KMS-11 (cell line): Measurements from ENCODE around the gene GRIA2.

Source experiments
- H2AFZ ChIP-seq: fragments of 200-600 bp; sonication (generic); 2 replicates; pipeline ENCODE4 v1.6.1; 2016; ENCODE audit warnings: antibody characterized with exemption, mixed run types, low read depth
- H3K27ac ChIP-seq: fragments of 200-600 bp; sonication (generic); 2 replicates; pipeline ENCODE4 v1.6.1; 2016; ENCODE audit warnings: mild to moderate bottlenecking, mixed run types
- H3K27me3 ChIP-seq: fragments of 200-600 bp; sonication (generic); 2 replicates; pipeline ENCODE4 v1.6.1; 2017; ENCODE audit warnings: mild to moderate bottlenecking, low read depth, mixed run types, moderate library complexity; ENCODE audit not compliant: insufficient read depth
- H3K36me3 ChIP-seq: fragments of 200-600 bp; sonication (generic); 2 replicates; pipeline ENCODE4 v1.6.1; 2017; ENCODE audit warnings: mild to moderate bottlenecking, mixed run types; ENCODE audit not compliant: insufficient read depth
- H3K4me1 ChIP-seq: fragments of 200-600 bp; sonication (generic); 2 replicates; pipeline ENCODE4 v1.6.1; 2016; ENCODE audit warnings: mild to moderate bottlenecking, low read depth, mixed run types; ENCODE audit not compliant: poor library complexity, severe bottlenecking
- H3K4me2 ChIP-seq: fragments of 200-600 bp; sonication (generic); 2 replicates; pipeline ENCODE4 v1.7.0; 2016; ENCODE audit warnings: mild to moderate bottlenecking, mixed run types
- H3K4me3 ChIP-seq: fragments of 200-600 bp; sonication (generic); IDR thresholded peaks from 2 replicates; pipeline ENCODE4 v1.6.1; 2017; ENCODE audit warnings: low read depth, low read length, mixed read lengths; ENCODE audit not compliant: insufficient read depth
- H3K79me2 ChIP-seq: fragments of 200-600 bp; sonication (generic); 2 replicates; pipeline ENCODE4 v1.6.1; 2016; ENCODE audit warnings: low read depth, mixed run types; ENCODE audit not compliant: insufficient read depth
- H3K9ac ChIP-seq: fragments of 200-600 bp; sonication (generic); 2 replicates; pipeline ENCODE4 v1.6.1; 2016; ENCODE audit warnings: mild to moderate bottlenecking, mixed run types
- H4K20me1 ChIP-seq: fragments of 200-600 bp; sonication (generic); 2 replicates; pipeline ENCODE4 v1.6.1; 2016; ENCODE audit warnings: mild to moderate bottlenecking, mixed run types; ENCODE audit not compliant: insufficient read depth
- CTCF ChIP-seq: fragments of 200-600 bp; sonication (generic); conservative IDR thresholded peaks from 2 replicates; pipeline ENCODE4 v1.6.1; 2017; ENCODE audit warnings: low read depth, mild to moderate bottlenecking, antibody characterized with exemption, low read length, moderate library complexity, mixed read lengths

The GRIA2 gene

GRCh38 chr4:157358439-157358838, 137.9 kb downstream of the GRIA2 start:
- no peaks in the 10 kb centered on the region for H3K79me2 ChIP-seq
- no peak overlapping the region for H3K4me3 ChIP-seq
- H3K27ac ChIP-seq, result no peak overlapping the region
- no peaks in the 10 kb centered on the region for H3K4me1 ChIP-seq
- H2AFZ ChIP-seq, result no peak overlapping the region
- H3K9ac ChIP-seq, result no peak overlapping the region
- no peak overlapping the region for H3K4me2 ChIP-seq
- H3K27me3 ChIP-seq, result no peaks in the 10 kb centered on the region
- no peaks in the 10 kb centered on the region for H4K20me1 ChIP-seq
- no peaks in the 10 kb centered on the region for H3K36me3 ChIP-seq
- no peak for TF ChIP-seq CTCF

DNA sequence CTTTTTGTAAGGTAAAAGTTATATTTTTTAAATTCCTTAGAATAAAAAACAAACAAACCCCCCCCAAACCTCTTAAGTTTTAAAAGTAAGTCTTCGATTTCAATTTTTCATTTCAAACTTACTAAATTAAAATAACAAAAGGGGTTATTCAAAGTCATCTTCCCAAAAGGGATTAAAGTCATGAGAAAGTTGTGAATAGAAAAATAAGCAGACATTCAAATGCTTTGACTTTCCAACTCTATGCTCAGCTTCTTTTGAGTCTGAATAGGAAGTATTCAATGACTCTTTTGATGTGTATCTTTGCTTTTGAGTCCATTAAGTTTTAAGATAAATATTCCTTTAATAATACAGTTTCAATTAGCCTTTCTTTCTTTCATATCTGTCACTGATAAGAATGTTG, 138.3 kb downstream of the GRIA2 start:
- Histone ChIP-seq H3K9ac (no peak overlapping the region), H3K4me2 (no peak overlapping the region), H3K79me2 (no peaks in the 10 kb centered on the region), H4K20me1 (no peaks in the 10 kb centered on the region), H3K4me3 (no peak overlapping the region), H3K27me3 (no peaks in the 10 kb centered on the region), H2AFZ (no peak overlapping the region), H3K36me3 (no peaks in the 10 kb centered on the region), H3K27ac (no peak overlapping the region), H3K4me1 (no peaks in the 10 kb centered on the region)
- no peak for TF ChIP-seq CTCF

- Histone ChIP-seq H4K20me1 (no peaks in the 10 kb centered on the region), H3K9ac (no peak overlapping the region), H3K27ac (no peak overlapping the region), H3K27me3 (no peaks in the 10 kb centered on the region), H3K79me2 (no peaks in the 10 kb centered on the region), H3K36me3 (no peaks in the 10 kb centered on the region), H2AFZ (no peak overlapping the region), H3K4me2 (no peak overlapping the region), H3K4me3 (no peak overlapping the region), H3K4me1 (no peaks in the 10 kb centered on the region)
- TF ChIP-seq CTCF, result no peak
Measured at GRCh38 chr4:157363360-157363759, 142.8 kb downstream of the GRIA2 start.

- H3K4me1 ChIP-seq, result no peaks in the 10 kb centered on the region
- H3K4me3 ChIP-seq, result no peak overlapping the region
- H3K4me2 ChIP-seq, result no peak overlapping the region
- no peaks in the 10 kb centered on the region for H3K27me3 ChIP-seq
- H2AFZ ChIP-seq, result no peak overlapping the region
- no peaks in the 10 kb centered on the region for H3K36me3 ChIP-seq
- H3K9ac ChIP-seq, result no peak overlapping the region
- no peak overlapping the region for H3K27ac ChIP-seq
- no peaks in the 10 kb centered on the region for H3K79me2 ChIP-seq
- H4K20me1 ChIP-seq, result no peaks in the 10 kb centered on the region
- no peak for TF ChIP-seq CTCF
Measured at GRCh38 chr4:157372154-157372553, 151.6 kb downstream of the GRIA2 start.

DNA sequence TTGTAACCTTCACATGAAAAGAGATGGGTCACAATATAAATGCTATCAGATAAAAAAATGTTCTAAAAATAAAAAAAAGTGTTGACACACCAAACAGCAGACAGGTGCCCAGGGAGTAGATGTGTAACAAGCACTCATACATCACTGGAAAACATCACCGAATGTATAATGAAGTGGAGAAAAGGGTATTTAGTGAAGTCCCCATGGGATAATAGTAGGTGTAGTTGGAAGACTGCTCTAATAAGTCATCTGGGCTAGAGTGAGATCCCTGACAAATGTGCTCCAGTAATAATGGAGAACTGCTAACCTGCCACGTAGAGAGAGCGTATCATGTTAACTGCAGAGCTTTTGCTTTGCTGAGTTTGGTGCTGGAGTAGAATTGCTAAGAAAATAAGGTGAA, 152.0 kb downstream of the GRIA2 start:
- H3K27ac ChIP-seq, result no peak overlapping the region
- H3K36me3 ChIP-seq, result no peaks in the 10 kb centered on the region
- no peak for TF ChIP-seq CTCF
- H3K79me2 ChIP-seq, result no peaks in the 10 kb centered on the region
- H2AFZ ChIP-seq, result no peak overlapping the region
- no peaks in the 10 kb centered on the region for H3K4me1 ChIP-seq
- H3K9ac ChIP-seq, result no peak overlapping the region
- no peaks in the 10 kb centered on the region for H4K20me1 ChIP-seq
- no peak overlapping the region for H3K4me2 ChIP-seq
- H3K4me3 ChIP-seq, result no peak overlapping the region
- H3K27me3 ChIP-seq, result no peaks in the 10 kb centered on the region
